ENCODE measurements around the gene ATG5. TPM values are rescaled to one million over a fixed set of nuclear protein-coding genes. Genes with fewer than 3 reads are reported as not detected.
"Not testable (repeated sequence)": the region's sequence is repeated elsewhere in the genome, so short reads cannot be mapped to it uniquely, and the experiment has no call there.

ATG5 gene
- total and polyA plus RNA-seq, 5 experiments from 2014 or later: 24.4 to 30.4 (median 27.8) TPM

DNA sequence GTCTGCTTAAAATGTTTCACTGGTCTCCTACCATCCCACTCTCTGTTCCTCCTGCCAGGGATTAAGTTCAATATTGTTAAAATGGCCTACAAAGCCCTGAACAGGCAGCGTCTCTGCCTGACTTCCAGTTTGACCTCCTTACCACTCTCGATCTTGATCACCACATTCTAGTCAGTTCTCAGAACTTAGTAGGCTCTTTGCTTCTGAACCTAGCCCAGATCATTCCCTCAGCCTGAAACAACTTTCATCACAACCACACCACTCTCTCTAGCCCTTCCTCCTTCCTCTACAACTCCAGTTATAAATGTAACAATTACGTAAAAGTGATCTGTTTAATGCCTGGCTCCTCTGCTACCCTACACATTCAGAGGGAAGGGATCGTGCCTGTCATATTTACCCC lies 53.3 kb downstream of the ATG5 start:
- no peak overlapping the region for H3K27ac Mint-ChIP-seq
- no peak overlapping the region for H3K4me3 Mint-ChIP-seq
- H3K27me3 Mint-ChIP-seq: no peaks in the 10 kb centered on the region
- peaks cover 0 to 15% (median 4%) of the 10 kb centered on the region in 9 donors for H3K9me3 Mint-ChIP-seq
- peaks cover 0 to 38% (median 21%) of the 10 kb centered on the region in 4 donors for H3K4me1 Mint-ChIP-seq
- POLR2A ChIA-PET: interaction anchor here (0.7 kb wide), 1 partner anchor 18 kb away, joined by 4 read pairs; no protein-coding TSS in a partner anchor
- peaks cover 4 to 20% (median 17%) of the 10 kb centered on the region in 3 donors for H3K36me3 Mint-ChIP-seq
- ATAC-seq (no peak), DNase-seq (no peak)

DNA sequence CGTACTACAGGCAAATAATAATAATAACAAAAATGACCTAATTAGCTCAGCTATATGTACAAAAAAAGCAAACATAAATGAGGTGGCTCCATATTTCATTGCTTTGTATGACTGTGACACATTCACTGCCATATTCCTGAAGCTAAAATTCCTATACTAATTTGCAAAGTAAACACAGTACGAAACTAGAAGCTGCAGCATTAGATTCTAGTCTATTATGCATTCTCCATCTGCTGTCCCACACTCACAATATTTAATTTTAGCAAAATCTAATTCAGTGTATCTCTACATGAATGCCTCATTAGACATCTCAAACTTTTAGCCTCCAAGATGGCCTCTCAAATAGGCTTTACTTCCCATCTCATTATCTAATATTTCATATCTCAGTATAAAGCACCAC lies 55.1 kb downstream of the ATG5 start:
- Mint-ChIP-seq H3K27ac (no peak overlapping the region), H3K36me3 (peaks cover 17 to 34% (median 30%) of the 10 kb centered on the region in 3 donors), H3K9me3 (peaks cover 5 to 32% (median 13%) of the 10 kb centered on the region in 9 donors), H3K27me3 (no peaks in the 10 kb centered on the region), H3K4me3 (no peak overlapping the region), H3K4me1 (peaks cover 9 to 35% (median 23%) of the 10 kb centered on the region in 4 donors)
- DNase-seq (no peak), ATAC-seq (no peak)
- POLR2A ChIA-PET: no interaction called here

DNA sequence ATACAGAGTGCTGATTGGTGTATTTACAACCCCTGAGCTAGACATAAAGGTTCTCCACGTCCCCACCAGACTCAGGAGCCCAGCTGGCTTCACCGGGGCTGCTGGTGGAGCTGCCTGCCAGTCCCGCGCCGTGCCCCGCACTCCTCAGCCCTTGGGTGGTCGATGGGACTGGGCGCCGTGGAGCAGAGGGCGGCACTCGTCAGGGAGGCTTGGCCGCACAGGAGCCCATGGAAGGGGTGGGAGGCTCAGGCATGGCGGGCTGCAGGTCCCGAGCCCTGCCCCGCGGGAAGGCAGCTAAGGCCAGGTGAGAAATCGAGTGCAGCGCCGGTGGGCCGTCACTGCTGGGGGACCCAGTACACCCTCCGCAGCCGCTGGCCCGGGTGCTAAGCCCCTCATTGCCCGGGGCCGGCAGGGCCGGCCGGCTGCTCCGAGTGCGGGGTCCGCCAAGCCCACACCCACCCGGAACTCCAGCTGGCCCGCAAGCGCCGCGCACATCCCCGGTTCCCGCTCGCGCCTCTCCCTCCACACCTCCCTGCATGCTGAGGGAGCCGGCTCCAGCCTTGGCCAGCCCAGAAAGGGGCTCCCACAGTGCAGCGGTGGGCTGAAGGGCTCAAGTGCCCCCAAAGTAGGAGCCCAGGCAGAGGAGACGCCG lies 56.2 kb downstream of the ATG5 start:
- peaks cover 14 to 38% (median 24%) of the 10 kb centered on the region in 4 donors for H3K4me1 Mint-ChIP-seq
- H3K4me3 Mint-ChIP-seq, H3K27me3 Mint-ChIP-seq, H3K27ac Mint-ChIP-seq, POLR2A ChIA-PET, ATAC-seq, DNase-seq: not testable (repeated sequence)
- H3K36me3 Mint-ChIP-seq: peaks cover 27 to 44% (median 40%) of the 10 kb centered on the region in 3 donors
- H3K9me3 Mint-ChIP-seq: peaks cover 7 to 43% (median 19%) of the 10 kb centered on the region in 9 donors

DNA sequence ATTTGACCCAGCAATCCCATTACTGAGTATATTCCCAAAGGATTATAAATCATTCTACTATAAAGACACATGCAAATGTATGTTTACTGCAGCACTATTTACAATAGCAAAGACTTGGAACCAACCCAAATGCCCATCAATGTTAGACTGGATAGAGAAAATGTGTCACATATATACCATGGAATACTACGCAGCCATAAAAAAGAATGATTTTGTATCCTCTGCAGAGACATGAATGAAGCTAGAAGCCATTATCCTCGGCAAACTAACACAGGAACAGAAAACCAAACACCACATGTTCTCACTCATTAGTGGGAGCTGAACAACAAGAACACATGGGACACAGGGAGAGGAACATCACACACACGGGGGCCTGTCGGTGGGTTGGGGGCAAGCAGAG lies 57.1 kb downstream of the ATG5 start:
- H3K4me3 Mint-ChIP-seq, DNase-seq, H3K27me3 Mint-ChIP-seq, H3K27ac Mint-ChIP-seq, POLR2A ChIA-PET, ATAC-seq: not testable (repeated sequence)
- Mint-ChIP-seq H3K36me3 (peaks cover 32 to 52% (median 48%) of the 10 kb centered on the region in 3 donors), H3K9me3 (peaks cover 7 to 48% (median 19%) of the 10 kb centered on the region in 9 donors), H3K4me1 (peaks cover 14 to 41% (median 24%) of the 10 kb centered on the region in 4 donors)

DNA sequence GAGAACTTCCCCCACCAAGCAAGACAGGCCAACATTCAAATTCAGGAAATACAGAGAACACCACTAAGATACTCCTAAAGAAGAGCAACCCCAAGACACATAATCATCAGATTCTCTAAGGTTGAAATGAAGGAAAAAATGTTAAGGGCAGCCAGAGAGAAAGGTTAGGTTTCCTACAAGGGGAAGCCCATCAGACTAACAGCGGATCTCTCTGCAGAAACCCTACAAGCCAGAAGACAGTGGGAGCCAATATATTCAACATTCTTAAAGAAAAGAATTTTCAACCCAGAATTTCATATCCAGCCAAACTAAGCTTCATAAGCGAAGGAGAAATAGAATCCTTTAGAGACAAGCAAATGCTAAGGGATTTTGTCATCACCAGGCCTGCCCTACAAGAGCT lies 61.1 kb downstream of the ATG5 start:
- peaks cover 7 to 48% (median 19%) of the 10 kb centered on the region in 9 donors for H3K9me3 Mint-ChIP-seq
- H3K4me1 Mint-ChIP-seq: peaks cover 14 to 46% (median 24%) of the 10 kb centered on the region in 4 donors

DNA sequence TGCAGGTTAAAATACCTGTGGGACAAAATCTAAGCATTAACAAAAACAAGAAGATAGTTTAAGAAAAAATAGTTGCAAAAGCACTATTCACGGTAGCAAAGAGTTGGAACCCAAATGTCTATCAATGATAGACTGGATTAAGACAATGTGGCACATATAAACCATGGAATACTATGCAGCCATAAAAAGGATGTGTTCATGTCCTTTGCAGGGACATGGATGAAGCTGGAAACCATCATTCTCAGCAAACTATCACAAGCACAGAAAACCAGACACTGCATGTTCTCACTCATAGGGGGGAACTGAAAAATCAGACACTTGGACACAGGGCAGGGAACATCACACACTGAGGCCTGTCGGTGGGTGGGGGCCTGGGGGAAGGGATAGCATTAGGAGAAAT lies 65.8 kb downstream of the ATG5 start:
- Mint-ChIP-seq H3K36me3 (peaks cover 14 to 42% (median 27%) of the 10 kb centered on the region in 3 donors), H3K4me1 (peaks cover 6 to 24% (median 19%) of the 10 kb centered on the region in 4 donors)
- H3K27ac Mint-ChIP-seq, ATAC-seq, H3K4me3 Mint-ChIP-seq, H3K9me3 Mint-ChIP-seq, DNase-seq, H3K27me3 Mint-ChIP-seq, POLR2A ChIA-PET: not testable (repeated sequence)

More for the DNA sequence above, 61.1 kb downstream of the ATG5 start:
- H3K4me3 Mint-ChIP-seq, H3K27me3 Mint-ChIP-seq, H3K27ac Mint-ChIP-seq, DNase-seq, ATAC-seq, POLR2A ChIA-PET: not testable (repeated sequence)
- peaks cover 37 to 69% (median 66%) of the 10 kb centered on the region in 3 donors for H3K36me3 Mint-ChIP-seq

DNA sequence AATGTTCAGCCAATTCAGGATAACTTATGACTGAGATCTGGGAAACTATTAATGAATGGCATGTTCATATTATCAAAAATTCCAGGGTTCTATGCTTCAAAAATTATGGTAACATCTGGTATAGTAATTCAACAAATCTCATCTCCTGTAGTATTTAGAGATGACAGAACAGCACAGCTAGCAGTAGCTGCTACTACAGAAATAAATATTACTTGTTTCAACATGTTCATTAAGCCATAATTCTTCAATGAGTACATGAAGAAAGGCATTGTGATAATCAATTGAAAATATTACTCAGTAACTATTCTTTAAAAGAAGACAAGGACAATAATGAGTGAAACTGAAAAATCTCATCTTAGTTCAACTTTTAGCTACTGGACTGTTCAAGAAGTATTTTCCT lies 66.8 kb downstream of the ATG5 start:
- Mint-ChIP-seq H3K27me3 (no peaks in the 10 kb centered on the region), H3K4me3 (no peak overlapping the region), H3K36me3 (peaks cover 5 to 32% (median 19%) of the 10 kb centered on the region in 3 donors), H3K4me1 (peaks cover 10 to 24% (median 17%) of the 10 kb centered on the region in 4 donors), H3K9me3 (peaks cover 0 to 2% (median 0%) of the 10 kb centered on the region in 9 donors), H3K27ac (no peak overlapping the region)
- DNase-seq (no peak), ATAC-seq (no peak)
- POLR2A ChIA-PET: no interaction called here

DNA sequence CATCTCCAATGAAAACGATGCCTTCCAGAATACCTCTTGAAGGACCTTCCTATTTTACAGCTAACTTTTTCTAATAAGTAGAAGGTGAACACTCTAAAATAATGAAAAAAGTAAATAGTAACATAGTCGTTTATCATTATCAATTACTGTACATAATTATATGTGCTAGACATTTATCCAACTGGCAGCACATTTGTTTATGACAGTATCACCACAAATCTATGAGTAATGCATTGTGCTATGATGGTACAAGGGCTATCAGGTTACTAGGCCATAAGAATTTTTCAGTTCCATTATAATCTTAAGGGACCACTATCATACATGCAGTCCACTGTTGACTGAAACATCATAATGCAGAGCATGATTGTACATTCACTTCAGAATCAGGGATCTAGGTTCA lies 68.4 kb downstream of the ATG5 start:
- peaks cover 0 to 2% (median 0%) of the 10 kb centered on the region in 9 donors for H3K9me3 Mint-ChIP-seq
- DNase-seq (no peak), ATAC-seq (no peak)
- H3K36me3 Mint-ChIP-seq: peaks cover 5 to 24% (median 16%) of the 10 kb centered on the region in 3 donors
- no peaks in the 10 kb centered on the region for H3K27me3 Mint-ChIP-seq
- H3K4me3 Mint-ChIP-seq: no peak overlapping the region
- peaks cover 10 to 30% (median 19%) of the 10 kb centered on the region in 4 donors for H3K4me1 Mint-ChIP-seq
- no peak overlapping the region for H3K27ac Mint-ChIP-seq
- POLR2A ChIA-PET: no interaction called here

DNA sequence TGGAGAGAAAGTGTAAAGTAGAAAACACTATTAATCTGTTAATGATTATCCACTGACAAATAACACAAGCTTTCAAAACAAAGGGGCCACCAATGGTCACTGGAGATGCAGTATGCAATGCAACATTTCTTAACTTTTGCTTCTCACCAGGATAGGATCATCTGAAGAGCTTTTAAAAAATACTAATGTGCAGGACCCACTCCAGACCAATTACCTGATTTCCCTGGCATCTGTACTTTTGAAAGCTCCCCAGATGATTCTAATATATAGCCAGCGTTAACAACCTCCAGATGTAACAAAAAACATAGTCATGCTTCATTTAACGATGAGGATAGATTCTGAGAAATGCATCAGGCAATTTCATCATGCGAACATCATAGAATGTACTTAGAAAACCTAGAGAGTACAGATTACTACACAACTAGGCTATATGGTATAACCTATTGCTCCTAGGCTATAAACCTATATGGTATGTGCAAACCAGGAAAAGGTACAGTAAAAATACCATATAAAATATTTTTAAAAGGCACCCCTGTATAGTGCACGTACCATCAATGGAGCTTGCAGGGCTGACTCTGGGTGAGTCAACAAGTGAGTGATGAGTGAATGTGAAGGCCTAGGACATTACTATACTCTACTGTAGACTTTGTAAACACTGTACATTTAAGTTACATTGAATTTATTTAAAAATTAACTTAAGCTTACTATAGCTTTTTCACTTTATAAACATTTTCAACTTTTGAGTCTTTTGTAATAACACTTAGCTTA lies 69.2 kb downstream of the ATG5 start:
- H3K4me1 Mint-ChIP-seq: peaks cover 8 to 30% (median 18%) of the 10 kb centered on the region in 4 donors
- POLR2A ChIA-PET: no interaction called here

DNA sequence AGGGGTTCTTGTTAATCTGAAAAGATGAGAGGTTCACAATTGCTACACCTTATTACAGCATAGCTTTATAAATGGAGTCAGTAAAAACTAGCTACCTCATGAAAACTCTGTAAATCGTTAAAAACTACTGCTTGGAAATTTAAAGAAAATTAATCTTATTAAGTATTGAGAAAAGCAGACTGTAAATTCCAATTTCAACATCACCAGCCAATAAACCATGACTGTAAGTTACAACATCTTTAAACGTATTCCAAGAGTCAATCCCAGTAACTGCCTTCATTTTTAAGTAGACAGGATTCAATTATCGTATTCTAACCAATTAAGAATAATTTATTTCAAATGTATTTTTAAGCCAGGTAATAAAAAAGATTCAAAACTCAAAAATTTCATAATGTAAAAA lies 70.3 kb downstream of the ATG5 start:
- Mint-ChIP-seq H3K27ac (no peak overlapping the region), H3K9me3 (peaks cover 0 to 2% (median 0%) of the 10 kb centered on the region in 9 donors), H3K36me3 (peaks cover 0 to 13% (median 11%) of the 10 kb centered on the region in 3 donors), H3K27me3 (no peaks in the 10 kb centered on the region), H3K4me1 (peaks cover 9 to 32% (median 20%) of the 10 kb centered on the region in 4 donors), H3K4me3 (no peak overlapping the region)
- POLR2A ChIA-PET: no interaction called here
- DNase-seq (no peak), ATAC-seq (no peak)

More for the DNA sequence above, 69.2 kb downstream of the ATG5 start:
- H3K36me3 Mint-ChIP-seq: peaks cover 5 to 20% (median 14%) of the 10 kb centered on the region in 3 donors
- DNase-seq: no peak
- H3K27me3 Mint-ChIP-seq: no peaks in the 10 kb centered on the region
- H3K27ac Mint-ChIP-seq: no peak overlapping the region
- no peak for ATAC-seq
- peaks cover 0 to 2% (median 0%) of the 10 kb centered on the region in 9 donors for H3K9me3 Mint-ChIP-seq
- no peak overlapping the region for H3K4me3 Mint-ChIP-seq

DNA sequence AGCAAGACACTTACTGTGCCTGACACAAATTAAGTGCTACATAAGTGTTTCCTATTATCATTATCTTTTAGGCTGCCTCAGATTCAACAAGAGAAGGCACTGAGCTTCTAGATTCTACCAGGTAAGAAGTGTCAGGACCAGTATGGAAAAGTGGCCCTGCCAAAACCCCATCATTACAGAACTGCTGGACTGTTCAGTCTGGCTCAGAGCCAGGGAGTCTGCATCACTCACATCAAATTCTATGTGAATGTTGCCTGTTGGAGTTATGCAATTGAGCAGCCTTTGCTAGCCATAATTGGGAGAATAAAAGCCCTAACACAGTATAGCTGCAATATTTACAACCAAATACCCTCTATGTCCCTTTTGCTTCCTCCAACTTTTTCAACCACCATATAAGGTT lies 70.9 kb downstream of the ATG5 start:
- Mint-ChIP-seq H3K27ac (no peak overlapping the region), H3K36me3 (peaks cover 0 to 13% (median 7%) of the 10 kb centered on the region in 3 donors), H3K27me3 (no peaks in the 10 kb centered on the region), H3K4me3 (no peak overlapping the region), H3K9me3 (no peaks in the 10 kb centered on the region), H3K4me1 (peaks cover 9 to 34% (median 19%) of the 10 kb centered on the region in 4 donors)
- DNase-seq: no peak
- POLR2A ChIA-PET: interaction anchor here (0.9 kb wide), 1 partner anchor 17 kb away, joined by 4 read pairs; no protein-coding TSS in a partner anchor
- ATAC-seq: no peak

DNA sequence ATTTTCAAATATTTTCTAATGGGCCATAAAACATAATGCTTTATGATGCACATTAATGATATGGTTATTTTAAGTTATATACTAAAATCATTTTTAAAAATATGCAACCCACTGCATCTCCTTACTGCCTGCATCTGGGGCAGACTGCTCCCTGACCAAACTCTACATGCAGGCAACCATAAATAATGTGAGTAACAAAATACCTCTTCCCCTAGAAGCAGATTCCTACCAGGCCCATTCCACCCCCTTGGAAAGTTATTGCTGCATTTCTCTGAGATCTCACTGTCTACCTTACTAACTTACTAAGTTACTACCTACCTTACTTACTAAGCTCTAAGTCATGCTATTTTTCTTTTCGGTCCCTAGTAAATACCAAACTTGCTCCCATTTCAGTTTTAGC lies 71.8 kb downstream of the ATG5 start:
- Mint-ChIP-seq H3K27me3 (no peaks in the 10 kb centered on the region), H3K36me3 (peaks cover 0 to 17% (median 6%) of the 10 kb centered on the region in 3 donors), H3K4me3 (no peak overlapping the region), H3K4me1 (peaks cover 9 to 34% (median 18%) of the 10 kb centered on the region in 4 donors), H3K9me3 (no peaks in the 10 kb centered on the region), H3K27ac (peak overlapping the region in 1 of 10 donors; percentile 1)
- DNase-seq (no peak), ATAC-seq (no peak)
- POLR2A ChIA-PET: interaction anchor here (0.8 kb wide), 1 partner anchor 799 kb away, joined by 3 read pairs; no protein-coding TSS in a partner anchor

DNA sequence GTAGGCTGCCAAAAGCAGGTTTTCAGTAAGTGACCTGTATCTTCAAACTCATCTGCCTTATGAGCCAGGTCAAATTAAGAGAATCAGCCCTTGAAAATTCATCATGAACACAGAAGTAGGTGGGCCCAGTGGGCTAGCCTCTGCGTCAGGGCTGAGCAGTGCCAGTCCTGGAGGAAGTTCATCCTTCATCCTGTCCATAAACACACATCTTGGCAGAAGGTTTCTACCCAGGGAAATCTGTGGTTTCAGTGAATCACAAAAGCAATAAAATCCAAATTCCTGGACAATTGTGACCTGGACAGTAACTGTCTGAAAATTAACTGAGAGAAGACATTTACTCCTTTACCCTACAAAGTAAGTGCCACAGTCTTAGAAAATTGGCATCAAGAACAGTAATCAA lies 72.4 kb downstream of the ATG5 start:
- Mint-ChIP-seq H3K4me1 (peaks cover 9 to 34% (median 18%) of the 10 kb centered on the region in 4 donors), H3K27me3 (no peaks in the 10 kb centered on the region)

More for the DNA sequence above, 72.4 kb downstream of the ATG5 start:
- ATAC-seq (no peak), DNase-seq (no peak)
- POLR2A ChIA-PET: no interaction called here
- no peak overlapping the region for H3K27ac Mint-ChIP-seq
- H3K9me3 Mint-ChIP-seq: no peaks in the 10 kb centered on the region
- peaks cover 0 to 22% (median 5%) of the 10 kb centered on the region in 3 donors for H3K36me3 Mint-ChIP-seq
- no peak overlapping the region for H3K4me3 Mint-ChIP-seq

Measured in naive thymus-derived CD8-positive, alpha-beta T cell (primary cell).